SK-N-SH (cell line): ENCODE results near the gene REXO1. TPM values are rescaled to one million over a fixed set of nuclear protein-coding genes. Genes with fewer than 3 reads are reported as not detected.

ENCODE experiments used
- CTCF ChIA-PET: fragments of 300-600, 350-600 bp; formaldehyde crosslinking; extraction: SDS; loops from one replicate; lab custom pipeline; 2021; lab: Yijun Ruan, JAX
- POLR2A ChIA-PET: fragments of 350-600 bp; sonication (Branson Sonifier 250); formaldehyde crosslinking; extraction: SDS; loops from one replicate; lab custom pipeline; 2020; ENCODE audit warnings: antibody characterized with exemption, inconsistent platforms; lab: Yijun Ruan, JAX
- DNase-seq: peaks from one replicate; pipeline ENCODE4 v3.0.0; 2012
- H2AFZ ChIP-seq: fragments of 200-600 bp; sonication (generic); 2 replicates; pipeline ENCODE4 v1.8.1; 2016; ENCODE audit warnings: antibody characterized with exemption, mild to moderate bottlenecking, low read depth
- H3F3A ChIP-seq: fragments of 200-600 bp; sonication (generic); replicated peaks from 2 replicates; pipeline ENCODE3; 2016; ENCODE audit warnings: antibody characterized with exemption, mild to moderate bottlenecking; ENCODE audit not compliant: insufficient read depth
- H3K27ac ChIP-seq, 2 experiments: fragments of 200-500 bp in 1 of 2; fragments of 200-600 bp in 1 of 2; sonication (Bioruptor generic) in 1 of 2; sonication (generic), shearing (Covaris generic) in 1 of 2; 2 replicates each; pipeline versions ENCODE4 v1.5.1 to v1.6.1; 2014 to 2016; ENCODE audit warnings: low read depth in 2 of 2, inconsistent platforms in 1 of 2, low read length in 1 of 2, mild to moderate bottlenecking in 1 of 2, mixed read lengths in 1 of 2
- H3K27me3 ChIP-seq: fragments of 200-600 bp; sonication (generic), shearing (Covaris generic); 2 replicates; pipeline ENCODE4 v1.6.1; 2016; ENCODE audit warnings: mixed run types; ENCODE audit not compliant: insufficient read depth
- H3K36me3 ChIP-seq, 2 experiments: fragments of 200-500 bp in 1 of 2; fragments of 200-600 bp in 1 of 2; sonication (Bioruptor generic) in 1 of 2; sonication (generic) in 1 of 2; replicated peaks in 1 of 2; 2 replicates each; pipeline versions ENCODE3 to v1.5.1; 2014 to 2016; ENCODE audit warnings: low read length in 1 of 2, mild to moderate bottlenecking in 1 of 2; ENCODE audit not compliant: insufficient read depth in 2 of 2, control insufficient read depth in 1 of 2
- H3K4me1 ChIP-seq, 2 experiments: fragments of 200-500 bp in 1 of 2; fragments of 200-600 bp in 1 of 2; sonication (Bioruptor generic) in 1 of 2; sonication (generic), shearing (Covaris generic) in 1 of 2; 2 replicates each; pipeline versions ENCODE4 v1.5.1 to v1.6.1; 2014 to 2016; ENCODE audit warnings: low read depth in 1 of 2, low read length in 1 of 2, mixed run types in 1 of 2; ENCODE audit not compliant: insufficient read depth in 2 of 2, control insufficient read depth in 1 of 2
- H3K4me2 ChIP-seq: fragments of 200-600 bp; sonication (generic), shearing (Covaris generic); 2 replicates; pipeline ENCODE4 v1.6.1; 2017; ENCODE audit warnings: mixed run types
- H3K4me3 ChIP-seq, 2 experiments: fragments of 200-500 bp in 1 of 2; fragments of 200-600 bp in 1 of 2; sonication (Bioruptor generic) in 1 of 2; sonication (generic), shearing (Covaris generic) in 1 of 2; 2 replicates each; pipeline versions ENCODE4 v1.5.1 to v1.8.1; 2014 to 2016; ENCODE audit warnings: low read depth in 2 of 2, inconsistent platforms in 1 of 2, low read length in 1 of 2, mild to moderate bottlenecking in 1 of 2, mixed read lengths in 1 of 2, moderate library complexity in 1 of 2
- H3K79me2 ChIP-seq: fragments of 200-600 bp; sonication (generic); 2 replicates; pipeline ENCODE4 v1.8.1; 2017; ENCODE audit warnings: mild to moderate bottlenecking; ENCODE audit not compliant: insufficient read depth
- H3K9ac ChIP-seq: fragments of 200-600 bp; sonication (generic); 2 replicates; pipeline ENCODE4 v1.6.1; 2017; ENCODE audit warnings: mixed run types
- H3K9me2 ChIP-seq: fragments of 200-600 bp; sonication (generic); 2 replicates; pipeline ENCODE4 v1.6.1; 2017; ENCODE audit warnings: mixed run types
- H3K9me3 ChIP-seq: fragments of 200-600 bp; sonication (generic); 2 replicates; pipeline ENCODE4 v1.6.1; 2017; ENCODE audit warnings: mixed run types, mild to moderate bottlenecking, moderate library complexity
- H4K20me1 ChIP-seq: fragments of 200-600 bp; sonication (generic); 2 replicates; pipeline ENCODE4 v1.6.1; 2017; ENCODE audit warnings: mild to moderate bottlenecking, mixed run types; ENCODE audit not compliant: insufficient read depth
- CHD2 ChIP-seq: fragments of 150-350 bp; IDR thresholded peaks from 2 replicates; pipeline ENCODE4 v1.6.1; 2018; ENCODE audit warnings: low read length; ENCODE audit not compliant: partially characterized antibody
- CTCF ChIP-seq: fragments of 200-600 bp; sonication (generic); IDR thresholded peaks from 2 replicates; pipeline ENCODE4 v1.6.1; 2017; ENCODE audit warnings: antibody characterized with exemption, mild to moderate bottlenecking, moderate library complexity
- EZH2phosphoT487 ChIP-seq: fragments of 200-600 bp; sonication (generic); IDR thresholded peaks from 2 replicates; pipeline ENCODE4 v1.6.1; 2017; ENCODE audit warnings: low read depth, mixed run types, mild to moderate bottlenecking, antibody characterized with exemption, moderate library complexity, borderline replicate concordance
- FOSL2 ChIP-seq: IDR thresholded peaks from 2 replicates; pipeline ENCODE4 v1.4.0; 2012; ENCODE audit warnings: low read depth, mild to moderate bottlenecking, moderate library complexity, borderline replicate concordance
- FOXM1 ChIP-seq: IDR thresholded peaks from 2 replicates; pipeline ENCODE4 v1.4.0; 2012; ENCODE audit warnings: low read depth, mild to moderate bottlenecking
- GABPA ChIP-seq: IDR thresholded peaks from 2 replicates; pipeline ENCODE4 v1.4.0; 2012; ENCODE audit warnings: low read depth, mild to moderate bottlenecking
- GATA2 ChIP-seq: sonication (generic); formaldehyde crosslinking; IDR thresholded peaks from 2 replicates; pipeline ENCODE4 v1.5.0; 2020; ENCODE audit warnings: mild to moderate bottlenecking, missing genetic modification reagents
- JUND ChIP-seq: IDR thresholded peaks from 2 replicates; pipeline ENCODE4 v1.4.0; 2012
- MAX ChIP-seq: IDR thresholded peaks from 2 replicates; pipeline ENCODE4 v1.4.0; 2012; ENCODE audit warnings: low read depth
- MEF2A ChIP-seq: IDR thresholded peaks from 2 replicates; pipeline ENCODE4 v1.4.0; 2012; ENCODE audit warnings: low read depth, borderline replicate concordance
- MXI1 ChIP-seq: IDR thresholded peaks from 2 replicates; pipeline ENCODE4 v1.6.1; 2012; ENCODE audit warnings: mild to moderate bottlenecking, low read depth, low read length, improper control_type of control experiment
- POLR2AphosphoS5 ChIP-seq: IDR thresholded peaks from 2 replicates; pipeline ENCODE4 v1.6.1; 2012; ENCODE audit warnings: low read depth, low read length
- RAD21 ChIP-seq: IDR thresholded peaks from 2 replicates; pipeline ENCODE4 v1.6.1; 2012; ENCODE audit warnings: mild to moderate bottlenecking, low read length
- RCOR1 ChIP-seq: fragments of 150-350 bp; IDR thresholded peaks from 2 replicates; pipeline ENCODE4 v1.6.1; 2017; ENCODE audit warnings: antibody characterized with exemption, low read length
- REST ChIP-seq: IDR thresholded peaks from 2 replicates; pipeline ENCODE4 v1.6.1; 2012; ENCODE audit warnings: mild to moderate bottlenecking, low read depth, low read length, moderate library complexity
- TCF12 ChIP-seq: IDR thresholded peaks from 2 replicates; pipeline ENCODE4 v1.4.0; 2012
- TEAD4 ChIP-seq: IDR thresholded peaks from 2 replicates; pipeline ENCODE4 v1.4.0; 2012; ENCODE audit warnings: mild to moderate bottlenecking, borderline replicate concordance; ENCODE audit not compliant: insufficient read depth
- USF1 ChIP-seq: IDR thresholded peaks from 2 replicates; pipeline ENCODE4 v1.4.0; 2012; ENCODE audit warnings: low read depth, borderline replicate concordance
- ZBTB33 ChIP-seq: IDR thresholded peaks from 2 replicates; pipeline ENCODE4 v1.4.0; 2012; ENCODE audit warnings: low read depth, borderline replicate concordance
- WGBS: methylation state at CpG from one replicate; pipeline ENCODE4 v1.1.6; 2017; ENCODE audit warnings: low lambda C conversion rate; 5-methylcytosine and 5-hydroxymethylcytosine counted together
- polyA plus RNA-seq, 3 experiments: library from polyadenylated mRNA; depleted of rRNA; stranded (reverse); fragments of >200 nt; gene quantifications; 2 replicates each; pipeline ENCODE4 v1.2.3, GENCODE V29; 2012

The REXO1 gene
- polyA plus RNA-seq, 1 of the 3 experiments (the other 2 are of a cell fraction), result 18.8 TPM

GRCh38 chr19:1865172-1866010 lies 17.1 kb upstream of the REXO1 start:
- WGBS, result 98% methylated on average over 9 of the region's 17 CpGs
- Histone ChIP-seq H4K20me1 (peaks cover 22% of the 10 kb centered on the region), H3K36me3 (no peaks in the 10 kb centered on the region), H3K9me2 (no peaks in the 10 kb centered on the region), H3K27ac (peak overlapping the region; percentile 93 to 94), H3K4me3 (peak overlapping the region; percentile 64 to 79), H3K79me2 (peaks cover 64% of the 10 kb centered on the region), H3K9me3 (no peaks in the 10 kb centered on the region), H3K4me1 (peaks cover 14 to 21% of the 10 kb centered on the region in 2 experiments; a peak in 2 of 4 replicates), H3K4me2 (peak overlapping the region; percentile 100), H3F3A (peaks cover 13% of the 10 kb centered on the region), H3K27me3 (no peaks in the 10 kb centered on the region), H2AFZ (peak overlapping the region; percentile 62), H3K9ac (peak overlapping the region; percentile 96)
- ChIA-PET POLR2A (interaction anchor here (1.2 to 1.4 kb wide), 4 partner anchors 9 to 40 kb away, joined by 3 to 7 read pairs (median 5); partner anchors contain the start of genes ADAT3 and SCAMP4), CTCF (interaction anchor here (0.5 to 1.9 kb wide), 14 partner anchors 10 to 729 kb away, joined by 3 to 10 read pairs (median 4); no protein-coding TSS in a partner anchor)
- TF ChIP-seq FOSL2 (no peak), CHD2 (no peak), FOXM1 (no peak), TEAD4 (no peak), CTCF (no peak), MXI1 (no peak), USF1 (no peak), TCF12 (no peak), RAD21 (no peak), GATA2 (CRISPR knock-in tag) (no peak), POLR2AphosphoS5 (no peak), JUND (no peak), GABPA (no peak), RCOR1 (no peak), MAX (no peak), MEF2A (no peak), EZH2phosphoT487 (no peak), ZBTB33 (no peak), REST (no peak)
- no peak for DNase-seq
